ENCODE data around the gene CDC42BPG.

CDC42BPG gene

DNA sequence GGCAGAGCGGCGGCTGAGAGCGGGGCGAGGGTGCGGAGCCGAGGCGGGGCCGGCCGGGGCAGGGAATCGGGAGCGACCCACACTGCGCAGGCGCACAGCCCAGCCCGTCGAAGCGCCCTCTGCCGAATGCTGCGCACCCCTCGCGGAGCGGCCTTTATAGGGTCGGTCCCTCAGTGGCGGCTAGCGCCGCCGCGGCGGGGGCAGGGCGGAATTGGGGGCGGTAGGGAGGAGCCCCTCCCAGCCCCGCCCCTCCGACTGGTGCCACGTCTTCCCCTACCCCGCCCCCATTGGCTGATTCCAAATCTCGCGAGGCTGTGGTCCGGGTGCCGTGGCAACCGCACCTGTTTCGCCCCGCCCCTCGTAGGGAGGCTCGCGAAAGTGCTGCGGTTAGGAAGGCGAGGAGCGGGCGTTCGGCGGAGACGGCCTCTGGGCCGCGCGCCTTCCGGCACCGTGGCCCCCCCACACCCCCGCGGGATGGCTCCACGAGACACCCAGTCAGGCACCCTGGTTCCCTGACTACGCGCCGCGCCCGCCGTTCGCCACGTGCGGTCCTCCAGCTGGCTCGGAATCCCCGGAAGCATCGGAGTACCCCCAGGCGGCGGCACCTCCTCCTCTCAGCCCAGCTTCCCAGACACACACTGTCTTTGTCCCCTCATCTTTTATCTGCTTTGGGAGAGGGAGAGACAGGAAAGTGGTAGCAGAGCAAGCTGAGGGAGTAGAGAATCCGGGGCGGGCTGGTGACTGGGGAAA lies 34.2 kb upstream of the CDC42BPG start, which contains the start of gene EHD1:
Gene EHD1, minus strand, starts transcription at position 128 of the 750 bp plus-strand sequence. CDS start 157 bp downstream, outside the sequence.
- peak; percentile 99 for DNase-seq (ENCODE audit: low read depth, low spot score)

DNA sequence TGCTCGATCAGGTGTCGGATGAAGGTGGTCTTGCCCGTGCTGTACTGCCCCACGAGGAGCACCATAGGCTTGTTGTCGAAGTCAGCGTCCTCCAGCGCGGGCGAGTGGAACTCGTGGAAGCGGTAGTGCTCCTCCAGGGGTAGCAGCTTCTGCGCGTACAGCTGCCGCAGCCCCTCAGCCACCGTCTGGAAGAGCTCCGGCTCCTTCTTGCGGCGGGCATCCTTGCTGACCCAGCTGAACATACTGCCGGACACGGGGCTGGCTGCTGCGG lies 33.7 kb upstream of the CDC42BPG start:
- no peak for DNase-seq (ENCODE audit: low read depth, low spot score)

DNA sequence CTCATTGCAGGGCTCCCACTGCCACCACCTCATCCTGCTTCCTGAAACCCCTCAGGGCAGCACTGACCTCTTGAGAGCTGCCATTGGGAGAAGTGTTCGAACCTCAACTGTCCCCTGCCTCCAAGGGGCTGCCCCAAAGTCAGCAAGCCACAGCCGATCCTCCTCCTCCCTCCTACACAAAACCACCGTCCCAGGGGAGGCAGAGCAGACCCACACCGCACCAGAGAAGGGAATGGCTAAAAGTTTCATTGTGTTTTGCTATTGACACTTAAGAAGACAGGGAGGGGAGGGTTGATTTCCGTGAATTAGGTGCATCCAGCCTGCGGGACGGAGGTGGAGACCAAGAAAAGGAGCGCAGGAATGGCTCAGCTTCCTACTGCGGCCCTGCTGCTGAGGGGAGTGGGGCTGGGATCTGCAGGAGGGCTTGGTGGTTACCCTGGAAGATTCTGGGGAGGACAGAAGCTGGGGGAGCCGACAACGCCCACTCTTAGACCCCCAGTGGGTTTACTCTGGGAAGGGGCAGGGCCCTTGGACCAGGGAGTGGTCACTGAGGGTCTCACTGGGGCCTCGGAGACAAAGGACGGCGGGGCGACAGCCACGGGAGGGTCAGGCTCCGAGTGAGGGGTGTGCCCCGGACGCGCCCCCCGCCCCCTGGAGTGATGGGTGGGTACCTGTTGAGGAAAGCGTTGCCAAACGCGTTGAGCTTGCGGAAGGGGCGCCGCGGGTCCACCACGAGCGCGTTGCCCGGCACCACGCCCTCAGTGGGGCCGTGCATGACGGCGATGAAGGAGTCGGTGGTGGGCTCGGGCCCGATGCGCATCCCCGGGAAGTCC lies 33.2 kb upstream of the CDC42BPG start:
- peak; percentile 44 for DNase-seq (ENCODE audit: low read depth, low spot score)

DNA sequence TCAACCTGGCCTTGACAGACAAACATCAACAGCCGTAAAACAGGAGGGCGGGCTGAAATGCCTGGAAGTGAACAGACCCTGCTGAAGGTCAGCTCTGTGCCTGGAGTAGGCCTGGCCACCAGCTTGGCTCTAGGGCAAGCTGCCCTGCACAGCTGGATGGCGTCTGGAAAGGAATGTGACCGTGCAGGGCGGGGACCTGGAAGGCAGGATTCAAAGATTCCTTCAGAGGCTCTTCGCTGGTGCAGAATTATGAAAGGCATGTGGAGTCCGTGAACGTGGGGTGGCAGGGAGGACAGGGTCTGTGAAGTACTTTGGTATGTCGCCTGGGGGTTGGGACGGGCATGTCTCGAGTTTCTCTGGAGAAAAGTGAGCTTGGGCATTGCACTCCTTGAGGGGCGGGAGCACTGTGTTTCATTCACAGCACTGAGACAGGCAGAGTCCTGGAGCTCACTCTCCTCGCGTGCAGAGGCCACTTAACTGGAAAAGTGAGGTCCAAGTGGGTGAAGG lies 32.4 kb upstream of the CDC42BPG start:
- DNase-seq (ENCODE audit: low read depth, low spot score), result peak; percentile 82

DNA sequence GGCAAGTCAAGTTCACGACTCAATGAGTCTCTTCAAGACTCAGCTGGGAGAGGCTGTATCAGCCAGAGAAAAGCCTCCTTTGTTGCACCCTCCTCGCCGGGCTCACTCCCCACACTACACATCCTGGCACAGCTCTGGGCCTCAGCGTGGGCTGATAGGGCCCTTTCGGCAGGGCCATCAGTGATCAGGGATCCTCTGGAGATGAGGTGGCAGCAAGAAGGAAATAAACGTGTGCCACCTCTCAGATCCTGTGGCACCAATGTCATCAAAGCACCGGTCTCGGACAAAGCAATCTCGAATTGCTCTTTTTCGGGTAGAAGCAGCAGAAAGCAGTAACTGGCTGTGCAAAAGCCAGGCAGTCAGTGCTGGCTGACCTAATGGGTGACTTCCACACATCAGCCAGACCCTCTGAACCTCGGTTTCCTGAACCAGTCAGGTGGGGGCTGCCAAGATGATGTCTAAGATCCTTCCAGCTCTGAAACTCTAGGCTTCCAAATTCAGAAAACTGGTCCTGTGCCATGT lies 31.8 kb upstream of the CDC42BPG start:
- DNase-seq (ENCODE audit: low read depth, low spot score), result no peak

DNA sequence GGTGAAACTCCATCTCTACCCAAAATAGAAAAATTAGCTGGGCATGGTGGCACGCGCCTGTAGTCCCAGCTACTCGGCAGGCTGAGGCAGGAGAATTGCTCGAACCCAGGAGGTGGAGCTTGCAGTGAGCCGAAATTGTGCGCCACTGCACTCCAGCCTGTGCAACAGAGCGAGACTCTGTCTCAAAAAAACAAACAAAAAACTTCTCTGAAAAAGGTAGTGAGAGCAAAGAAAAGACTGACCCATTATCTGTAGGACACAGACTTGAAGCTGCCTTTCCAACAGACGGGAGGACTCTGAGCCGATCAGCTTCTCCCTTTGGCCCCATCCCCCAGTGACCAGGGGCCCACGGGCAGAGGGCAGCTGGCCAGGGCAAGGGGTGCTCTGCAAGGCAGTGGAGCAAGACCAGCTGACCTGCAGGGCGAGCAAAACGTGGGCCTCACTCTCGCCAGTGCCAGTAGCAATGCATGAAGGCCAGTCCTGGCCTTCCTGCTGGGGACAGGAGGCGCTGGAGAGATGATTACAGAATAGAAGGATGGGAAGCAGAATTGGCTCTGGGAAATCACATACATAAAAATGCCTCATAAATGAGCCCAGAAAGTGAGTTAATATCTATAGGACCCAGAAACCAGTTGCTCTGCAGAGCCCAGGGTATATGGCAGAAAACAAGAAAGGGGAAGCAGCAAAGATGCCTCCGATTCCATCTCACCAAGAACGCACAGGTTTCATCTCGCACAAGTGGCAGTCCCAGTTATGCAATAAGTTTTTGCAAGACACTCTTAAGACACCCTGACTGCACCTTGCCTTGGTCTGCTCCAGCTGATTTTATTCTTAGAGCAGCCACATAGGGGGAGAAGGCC lies 31.1 kb upstream of the CDC42BPG start:
- no peak for DNase-seq (ENCODE audit: low read depth, low spot score)

DNA sequence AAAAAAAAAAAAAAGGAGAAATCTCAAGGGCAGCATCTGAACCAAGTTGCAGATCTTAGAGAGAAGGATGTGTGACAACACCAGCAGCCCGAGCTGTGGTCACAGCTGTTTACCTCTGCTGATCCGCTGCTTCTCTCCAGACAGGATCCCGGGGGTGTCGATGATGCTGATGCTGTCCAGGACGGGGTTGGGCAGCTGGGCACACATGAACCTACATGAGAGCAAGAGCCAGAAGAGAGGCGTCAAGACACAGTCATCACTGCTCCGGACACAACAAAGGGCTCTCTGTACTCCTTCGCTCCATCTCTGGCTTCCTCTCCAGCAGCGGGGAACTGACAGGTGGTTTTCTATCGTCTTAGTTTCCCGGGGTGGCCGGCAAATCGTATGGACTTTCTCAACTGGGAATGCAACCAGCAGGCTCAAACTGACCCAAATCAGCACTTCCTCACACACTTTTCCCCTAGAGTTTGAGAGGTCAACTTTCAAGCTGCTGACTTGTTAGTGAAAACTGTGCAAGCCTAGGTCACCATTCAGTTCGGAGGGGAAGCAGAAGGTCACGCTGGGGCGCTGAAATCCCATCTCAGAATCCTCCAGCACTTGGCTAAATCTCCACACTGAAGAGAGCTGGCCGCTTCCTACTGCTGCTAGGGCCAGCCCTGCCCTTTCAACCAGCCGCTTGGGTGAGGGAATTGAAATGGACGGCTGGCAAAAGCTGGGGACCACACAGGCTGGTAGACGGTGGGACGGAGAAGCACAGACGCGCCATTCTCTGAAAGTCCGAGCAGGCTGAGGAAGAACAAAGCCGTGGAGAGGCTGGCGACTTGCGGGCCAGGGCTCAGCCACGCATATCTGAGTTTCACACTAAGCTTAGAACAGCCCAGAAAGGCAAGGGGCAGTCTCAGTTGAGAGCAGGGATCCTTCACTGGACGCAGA lies 30.1 kb upstream of the CDC42BPG start:
- no peak for DNase-seq (ENCODE audit: low read depth, low spot score)

DNA sequence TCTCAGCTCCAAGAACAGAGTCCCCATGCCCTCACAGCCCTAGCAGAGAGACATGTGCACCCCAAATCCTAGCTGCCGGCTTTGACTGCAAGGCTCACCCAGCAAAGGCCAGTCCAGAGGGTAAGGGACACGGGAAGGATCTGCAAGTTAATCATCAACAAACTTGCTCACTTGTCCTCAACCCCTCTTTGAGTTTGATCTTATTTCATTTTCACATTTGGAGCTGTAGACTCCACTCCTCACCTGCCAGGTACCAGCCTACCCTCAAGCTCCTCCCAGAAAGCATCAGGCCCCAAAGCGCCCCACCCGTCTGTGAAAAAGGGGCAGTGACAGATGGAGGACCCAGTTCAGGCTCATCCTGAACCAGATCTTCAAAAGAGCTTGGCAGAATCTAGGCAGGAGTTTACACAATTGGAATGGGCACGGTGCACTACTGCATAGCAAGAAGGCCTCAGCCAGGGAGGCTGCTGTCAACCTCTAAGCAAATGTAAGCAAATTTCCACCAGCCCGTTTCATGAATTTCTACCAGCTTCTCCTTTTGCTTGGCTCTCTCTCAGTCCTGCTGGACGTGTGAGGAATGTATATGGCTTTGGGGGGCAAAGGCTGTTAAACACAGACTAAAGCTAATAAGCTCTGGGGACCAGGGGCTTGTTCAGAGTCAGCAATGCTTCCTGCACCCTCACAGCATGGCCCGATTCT lies 28.5 kb upstream of the CDC42BPG start:
- no peak for DNase-seq (ENCODE audit: low read depth, low spot score)

DNA sequence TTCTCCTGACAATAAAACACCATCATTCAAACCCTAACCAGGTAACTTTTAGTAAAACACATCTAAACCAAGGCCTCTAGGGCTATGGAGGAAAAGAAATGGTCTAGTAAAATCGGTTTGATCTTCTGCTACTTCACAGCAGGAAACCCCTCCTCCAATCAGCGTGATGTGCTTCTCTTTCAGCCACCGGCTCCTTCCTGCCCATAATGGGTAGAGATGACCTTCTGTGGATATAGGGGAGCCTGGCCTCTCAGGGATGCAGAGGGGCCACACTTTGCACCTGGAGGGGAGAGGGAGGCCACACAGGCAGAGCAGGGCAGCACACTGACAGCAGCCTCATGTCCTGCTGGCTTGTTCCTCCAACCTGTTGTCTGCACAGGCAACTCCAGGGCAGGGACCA lies 27.0 kb upstream of the CDC42BPG start:
- DNase-seq (ENCODE audit: low read depth, low spot score), result no peak

DNA sequence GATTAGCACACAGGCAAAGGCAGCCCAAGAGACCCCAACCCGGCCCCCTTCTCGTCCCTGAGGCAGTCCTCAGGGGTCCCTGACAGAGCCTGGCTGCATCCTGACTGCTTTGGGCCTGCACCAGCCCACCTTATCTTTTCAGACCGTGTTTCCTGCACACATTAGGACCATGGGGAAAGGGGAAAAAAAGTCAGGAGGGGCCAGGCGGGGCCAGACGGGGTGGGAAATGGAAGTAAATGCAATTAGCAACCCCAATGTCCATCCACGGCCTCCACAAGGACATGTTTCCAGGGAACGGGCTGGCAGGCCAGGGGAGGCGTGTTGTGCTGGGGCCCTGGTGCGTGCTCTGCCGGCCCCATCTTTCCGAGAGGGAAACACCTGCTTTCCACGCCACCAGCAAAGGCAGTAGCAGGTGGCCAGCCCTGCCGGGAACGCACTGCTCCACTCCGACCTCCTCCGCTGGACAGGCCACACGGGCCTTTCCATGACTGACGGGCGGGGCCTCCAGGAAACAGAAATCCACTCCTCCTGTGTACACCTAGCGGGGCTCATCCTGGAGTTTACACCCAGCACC lies 26.5 kb upstream of the CDC42BPG start:
- no peak for DNase-seq (ENCODE audit: low read depth, low spot score)

DNA sequence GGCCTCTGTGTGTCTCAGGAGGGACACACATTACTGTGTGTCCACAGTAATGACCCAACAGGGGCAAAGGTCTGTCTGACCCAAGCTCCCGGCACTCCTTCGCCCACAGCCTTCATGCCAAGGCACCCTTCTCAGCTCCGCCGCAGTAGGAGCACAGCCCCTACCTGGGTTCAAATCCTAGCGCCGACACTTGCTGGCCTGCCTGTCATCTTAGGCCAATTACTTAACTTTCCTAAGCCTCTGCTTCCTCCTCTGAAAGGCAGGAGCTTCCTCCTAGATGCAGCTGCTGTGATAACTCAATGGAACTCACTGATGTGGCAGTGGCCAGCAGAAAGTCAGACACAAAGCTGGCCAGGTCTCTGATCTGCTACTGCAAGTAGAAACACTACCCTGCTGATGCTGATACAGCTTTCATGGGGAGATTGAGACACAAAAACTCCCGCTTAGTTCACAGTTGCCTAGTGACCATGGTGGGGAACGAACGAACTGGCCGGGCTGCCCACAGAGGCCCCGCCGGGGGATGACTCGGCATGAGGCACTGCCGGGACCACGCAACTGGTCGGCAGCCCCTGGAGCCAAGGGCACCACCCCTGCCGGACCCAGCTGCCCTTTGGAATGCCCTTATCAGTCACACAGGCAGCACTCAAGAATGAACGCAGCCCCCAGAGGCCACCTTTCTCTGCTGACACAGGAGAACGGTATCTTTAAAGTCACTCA lies 25.9 kb upstream of the CDC42BPG start:
- peak; percentile 68 for DNase-seq (ENCODE audit: low read depth, low spot score)

DNA sequence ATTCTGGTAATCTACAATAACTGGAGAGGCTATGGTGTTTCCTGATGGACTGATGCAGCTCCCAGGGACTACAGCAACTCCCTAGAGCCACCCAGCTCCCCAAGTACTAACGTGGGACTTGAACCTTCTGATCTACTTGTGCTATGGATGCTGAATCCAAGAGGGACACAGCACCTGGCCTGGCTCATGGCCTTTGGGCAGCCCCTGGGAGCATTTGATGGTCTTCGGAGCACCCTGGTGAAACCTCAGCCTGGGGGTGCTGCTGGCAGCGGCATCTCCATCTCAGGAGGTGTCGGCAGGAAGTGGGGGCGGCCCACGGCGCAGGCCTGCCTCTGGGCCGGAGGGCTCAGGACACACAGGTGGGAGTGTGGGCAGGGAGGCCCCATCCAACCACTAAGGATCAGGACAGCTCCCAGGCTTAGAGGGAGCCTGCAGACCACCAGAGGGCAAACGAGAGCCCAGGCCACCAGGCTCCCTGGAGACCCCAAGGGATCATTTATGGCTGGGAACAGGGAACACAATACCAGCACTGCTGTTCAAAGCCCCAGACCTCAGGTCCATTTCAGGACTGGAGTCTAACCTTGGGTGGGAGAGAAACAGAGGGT lies 25.2 kb upstream of the CDC42BPG start:
- DNase-seq (ENCODE audit: low read depth, low spot score), result peak; percentile 65

DNA sequence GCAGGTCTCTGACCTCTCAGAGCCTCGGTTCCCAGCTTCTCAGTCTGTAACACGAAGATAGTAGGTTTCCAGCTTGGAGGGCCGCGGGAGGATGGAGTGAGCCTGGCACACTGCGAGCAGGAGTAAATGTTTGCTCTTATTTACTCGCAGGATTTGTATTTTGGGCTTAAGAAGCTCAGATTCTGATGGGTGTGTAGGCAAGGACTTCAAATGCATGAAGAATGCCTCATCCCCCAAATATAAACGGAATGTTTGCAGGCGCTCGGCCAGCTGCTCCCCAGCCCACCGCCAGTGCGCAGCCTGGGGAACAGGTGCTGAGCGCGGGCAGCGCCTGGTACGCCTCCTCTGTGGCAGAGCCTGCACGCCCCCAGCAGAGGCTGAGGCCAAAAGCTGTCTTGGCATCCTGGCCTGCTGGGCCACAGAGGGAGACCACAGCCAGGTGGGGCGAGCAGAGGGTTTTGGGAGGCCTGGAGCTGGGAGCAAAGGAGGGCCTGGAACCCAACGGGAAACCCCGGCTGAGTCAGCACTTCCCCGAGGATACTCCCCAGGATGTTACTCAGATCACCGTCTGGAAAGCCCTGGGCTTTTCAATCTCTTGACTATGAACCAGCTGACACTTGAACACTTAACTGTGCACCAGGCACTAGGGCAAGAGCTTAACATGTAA lies 24.6 kb upstream of the CDC42BPG start:
- DNase-seq (ENCODE audit: low read depth, low spot score), result no peak

DNA sequence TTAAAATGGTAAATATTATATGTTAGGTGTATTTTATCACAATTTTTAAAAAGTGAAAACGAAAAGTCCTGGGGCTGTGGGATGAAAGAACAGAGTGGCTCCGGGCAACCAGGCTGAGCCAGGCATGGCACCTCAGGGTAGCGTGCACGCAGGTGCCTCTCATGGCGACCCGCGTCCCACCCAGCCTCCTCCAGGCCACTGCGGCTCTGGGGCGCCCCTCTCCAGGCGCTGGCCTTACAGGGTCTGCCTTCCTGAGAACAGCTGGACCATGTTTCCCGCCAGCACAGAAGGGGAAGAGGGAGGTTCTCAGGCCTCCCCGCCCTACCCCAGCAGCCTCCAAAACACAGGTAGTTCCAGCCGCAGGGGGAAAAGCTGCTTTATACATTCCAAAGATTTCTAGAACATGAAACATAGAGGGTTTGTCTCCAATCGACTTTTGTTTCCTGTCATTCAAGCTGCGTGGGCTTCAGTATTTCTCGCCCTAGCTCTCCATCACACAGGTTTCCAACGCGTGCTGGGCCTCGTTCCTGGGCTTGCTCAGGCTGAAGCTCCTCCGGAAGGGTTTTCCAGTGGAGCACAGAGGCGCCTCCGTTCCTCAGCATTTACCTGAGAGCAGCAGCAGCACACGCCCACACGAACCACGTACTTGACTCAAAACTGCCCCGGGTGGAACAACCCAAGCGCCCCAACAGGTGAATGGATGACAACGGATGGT lies 23.5 kb upstream of the CDC42BPG start:
- no peak for DNase-seq (ENCODE audit: low read depth, low spot score)

DNA sequence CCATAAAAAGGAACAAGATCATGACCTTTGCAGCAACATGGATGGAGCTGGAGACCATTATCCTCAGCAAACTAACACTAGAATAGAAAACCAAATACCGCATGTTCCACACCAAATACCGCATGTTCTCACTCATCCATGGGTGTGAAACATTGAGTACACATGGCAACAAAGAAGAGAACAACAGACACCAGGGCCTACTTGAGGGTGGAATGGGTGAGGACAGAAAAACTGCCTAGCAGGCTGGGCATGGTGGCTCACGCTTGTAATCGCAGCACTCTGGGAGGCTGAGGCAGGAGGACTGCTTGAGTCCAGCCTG lies 21.7 kb upstream of the CDC42BPG start:
- no peak for DNase-seq (ENCODE audit: low read depth, low spot score)

DNA sequence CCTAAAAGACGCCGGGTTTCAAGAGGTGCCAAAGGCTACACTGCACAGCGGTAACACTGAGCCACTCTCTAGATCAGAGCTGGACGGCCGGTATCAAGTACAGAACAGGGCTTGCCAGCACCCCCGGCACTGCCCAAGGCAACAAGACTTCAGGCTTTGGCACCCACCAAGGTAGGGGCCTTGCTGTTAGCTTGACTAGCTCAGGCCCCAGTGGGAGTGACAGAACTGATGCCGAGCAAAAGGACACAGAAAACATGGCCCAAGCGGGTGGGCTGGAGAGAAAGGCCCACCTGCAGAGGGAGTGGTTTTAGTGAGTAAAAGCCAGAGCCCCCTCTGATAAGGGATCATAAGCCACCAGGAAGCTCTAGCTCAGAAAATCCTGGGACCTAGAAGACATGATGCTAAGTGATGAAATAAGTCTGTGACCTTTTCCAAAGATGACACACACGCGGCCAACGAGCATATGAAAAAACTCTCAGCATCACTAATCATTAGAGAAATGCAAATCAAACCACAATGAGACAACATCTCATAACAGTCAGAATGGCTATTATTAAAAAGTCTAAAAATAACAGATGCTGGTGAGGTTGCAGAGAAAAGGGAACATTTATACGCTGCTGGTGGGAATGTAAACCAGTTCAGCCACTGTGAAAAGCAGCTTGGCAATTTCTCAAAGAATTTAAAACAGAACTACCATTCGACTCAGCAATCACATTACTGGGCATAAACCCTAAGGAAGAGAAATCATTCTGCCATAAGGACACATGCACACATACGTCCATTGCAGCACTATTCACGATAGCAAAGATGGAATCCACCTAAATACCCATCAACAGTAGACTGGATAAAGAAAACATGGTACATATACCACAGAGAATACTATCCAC lies 21.1 kb upstream of the CDC42BPG start:
- no peak for DNase-seq (ENCODE audit: low read depth, low spot score)
